ENCODE measurements around the gene ZIK1.

Gene ZIK1

DNA sequence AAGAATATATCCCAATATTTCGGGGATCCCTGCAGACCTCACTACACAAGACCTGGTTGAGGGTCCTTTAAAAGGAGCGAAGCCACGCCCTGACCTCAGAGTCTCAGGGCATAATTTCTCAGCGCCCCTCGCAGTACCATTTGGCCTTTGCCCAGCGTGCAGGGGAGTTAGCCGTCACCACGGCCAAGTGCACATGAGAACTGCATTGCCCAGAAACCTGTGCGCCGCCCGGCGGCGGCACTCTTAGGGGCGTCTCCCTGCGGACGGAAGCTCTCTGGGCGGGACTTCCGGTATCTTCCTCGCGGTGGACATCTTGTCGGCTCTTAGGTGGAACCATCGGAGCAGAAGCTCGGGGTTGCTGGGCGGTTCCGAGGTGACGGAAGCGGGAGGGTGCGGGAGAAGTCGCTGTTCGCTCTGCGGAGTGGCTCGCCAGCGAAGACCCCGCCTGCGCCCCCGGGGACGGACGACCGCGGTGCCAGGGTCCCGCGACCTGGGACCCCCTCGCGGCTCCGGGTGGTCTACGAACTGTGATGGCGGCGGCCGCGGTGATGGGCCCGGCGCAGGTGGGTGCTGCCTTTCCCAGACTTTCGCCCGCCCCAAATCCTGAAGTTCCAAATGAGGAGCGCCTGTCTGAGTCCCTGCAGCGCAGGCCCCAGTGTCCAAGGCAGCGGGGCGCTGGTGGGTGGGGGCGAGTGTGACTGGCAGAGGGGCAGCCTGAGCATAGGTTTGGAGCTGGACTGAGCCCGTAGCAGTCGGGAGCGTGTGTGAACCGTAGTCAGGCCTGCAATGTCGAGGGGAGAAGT, 30.2 kb downstream of the ZIK1 start, which contains the start of gene ZNF134:
ZNF134 (plus strand) TSS at position 302 of the 803 bp plus-strand sequence. CDS start 5,227 bp downstream, outside the sequence.
- DNase-seq: peak; percentile 82

DNA sequence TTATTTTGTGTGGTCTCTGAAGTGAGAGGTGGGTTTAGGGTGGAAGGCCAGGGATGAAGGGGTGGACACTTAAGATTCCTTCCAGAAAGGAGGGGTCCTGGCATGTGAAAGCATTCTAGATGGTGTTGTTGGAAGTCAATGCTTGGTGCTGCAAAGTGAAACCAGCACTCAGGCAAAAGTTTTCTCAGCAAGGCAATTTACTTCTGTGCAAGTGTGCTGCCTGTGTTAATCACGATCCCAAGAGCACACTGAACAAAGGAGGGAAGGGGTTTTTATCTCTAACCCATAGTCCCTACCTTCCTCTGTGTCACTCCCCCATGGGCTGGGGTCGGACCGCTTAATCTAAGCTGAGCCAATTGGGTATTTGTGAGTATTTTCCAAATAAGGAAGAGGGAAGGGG, 31.4 kb downstream of the ZIK1 start:
- no peak for DNase-seq

DNA sequence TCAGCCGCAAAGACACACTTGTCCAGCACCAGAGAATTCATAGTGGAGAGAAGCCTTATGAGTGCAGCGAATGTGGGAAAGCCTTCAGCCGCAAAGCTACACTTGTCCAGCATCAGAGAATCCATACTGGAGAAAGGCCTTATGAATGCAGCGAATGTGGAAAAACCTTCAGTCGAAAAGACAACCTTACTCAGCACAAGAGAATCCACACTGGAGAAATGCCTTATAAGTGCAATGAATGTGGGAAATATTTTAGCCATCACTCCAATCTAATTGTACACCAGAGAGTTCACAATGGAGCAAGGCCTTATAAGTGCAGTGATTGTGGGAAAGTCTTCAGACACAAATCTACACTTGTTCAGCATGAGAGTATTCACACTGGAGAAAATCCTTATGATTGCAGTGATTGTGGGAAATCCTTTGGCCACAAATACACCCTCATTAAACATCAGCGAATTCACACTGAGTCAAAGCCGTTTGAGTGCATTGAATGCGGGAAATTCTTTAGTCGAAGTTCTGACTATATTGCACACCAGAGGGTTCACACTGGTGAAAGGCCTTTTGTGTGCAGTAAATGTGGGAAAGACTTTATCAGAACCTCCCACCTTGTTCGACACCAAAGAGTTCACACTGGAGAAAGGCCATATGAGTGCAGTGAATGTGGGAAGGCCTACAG, 36.9 kb downstream of the ZIK1 start:
- no peak for DNase-seq

DNA sequence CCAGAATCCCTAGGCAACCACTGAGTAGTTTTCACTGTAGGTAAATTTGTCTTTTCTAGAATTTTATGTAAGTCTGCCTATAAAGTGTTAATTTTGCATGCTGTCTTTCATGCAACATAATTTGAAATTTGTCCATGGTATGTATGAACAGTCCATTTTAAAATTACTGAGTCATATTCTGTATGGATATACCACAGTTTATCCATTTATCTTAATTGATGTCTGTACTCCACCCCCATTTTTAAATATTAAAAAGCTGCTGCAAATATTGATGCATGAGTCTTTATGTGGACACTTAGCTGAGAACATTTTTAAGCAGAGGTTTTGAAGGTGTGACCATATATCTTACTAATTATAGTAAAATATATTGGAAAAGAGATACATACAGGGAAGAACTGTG, 39.1 kb downstream of the ZIK1 start:
- DNase-seq: no peak

DNA sequence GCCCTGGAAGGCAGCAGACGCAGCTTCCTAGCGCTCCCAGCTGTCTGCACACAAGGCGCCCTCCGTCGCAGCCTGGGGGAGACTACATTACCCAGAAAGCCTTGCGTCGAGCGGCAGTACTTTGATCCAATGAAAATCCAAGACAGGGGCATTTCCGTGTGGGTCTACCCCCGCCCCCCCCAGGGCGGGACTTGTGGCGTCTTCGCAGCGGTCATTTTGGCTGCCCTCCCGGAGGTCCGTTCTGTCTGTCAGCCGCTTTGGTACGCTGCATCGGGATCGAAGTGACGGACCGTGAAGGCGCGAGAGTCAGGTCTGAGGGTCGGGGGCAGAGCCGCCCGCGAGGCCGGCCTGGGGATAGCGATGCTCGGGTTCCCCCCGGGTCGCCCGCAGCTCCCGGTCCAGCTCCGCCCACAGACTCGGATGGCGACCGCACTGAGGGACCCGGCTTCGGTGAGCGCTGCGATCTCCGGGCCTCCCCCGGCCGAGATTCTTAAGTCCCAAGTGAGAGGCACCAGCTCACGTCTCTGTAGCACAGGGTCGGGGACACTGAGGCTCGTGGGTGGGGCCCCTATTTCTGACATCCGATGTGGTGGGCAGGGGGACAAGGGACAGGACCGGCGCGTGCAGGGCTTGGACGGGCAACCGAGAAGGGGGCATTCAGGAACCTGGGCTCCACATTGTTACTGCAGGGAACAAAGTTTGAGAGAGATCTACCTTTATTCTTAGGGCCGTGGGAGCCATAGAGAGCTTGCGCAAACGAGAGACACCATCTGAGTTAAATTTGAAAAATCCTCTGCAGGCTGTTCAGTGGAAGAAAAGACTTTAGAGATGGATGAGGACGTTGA, 49.3 kb downstream of the ZIK1 start, which contains the start of gene ZNF211:
ZNF211 (plus strand) TSS at position 182 of the 845 bp plus-strand sequence; CDS start at position 361, 179 bp downstream.
- DNase-seq: peak; percentile 84

DNA sequence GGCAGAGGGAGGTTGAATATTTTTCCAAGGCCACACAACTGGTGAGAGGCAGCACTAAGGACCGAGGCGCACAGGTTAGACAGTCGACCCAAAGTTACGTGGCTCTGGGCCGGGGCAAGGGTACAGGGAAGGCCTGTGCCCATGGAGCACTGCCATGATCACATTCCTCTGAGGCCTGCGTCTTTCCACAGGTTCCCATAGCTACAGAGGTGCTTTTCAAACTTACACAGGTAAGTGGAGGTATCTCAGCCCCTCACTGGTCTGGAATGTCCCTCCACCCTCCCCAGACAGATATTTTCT, 49.8 kb downstream of the ZIK1 start:
- DNase-seq: no peak

DNA sequence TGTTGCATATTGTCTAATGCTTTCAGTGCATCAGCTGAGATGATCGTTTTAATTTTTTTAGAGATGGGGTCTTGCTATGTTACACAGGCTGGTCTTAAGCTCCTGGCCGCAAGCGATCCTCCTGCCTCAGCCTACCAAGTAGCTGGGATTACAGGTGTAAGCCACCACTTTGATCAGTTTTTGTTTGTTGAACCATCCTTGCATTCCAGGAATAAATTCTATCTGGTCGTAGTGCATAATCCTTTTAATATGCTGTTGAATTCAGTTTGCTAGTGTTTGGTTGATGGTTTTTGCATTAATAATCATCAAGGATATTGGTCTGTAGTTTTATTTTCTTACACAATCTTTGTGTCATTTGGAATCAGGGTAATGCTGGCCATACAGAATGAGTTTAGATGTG, 53.4 kb downstream of the ZIK1 start:
- DNase-seq: no peak

DNA sequence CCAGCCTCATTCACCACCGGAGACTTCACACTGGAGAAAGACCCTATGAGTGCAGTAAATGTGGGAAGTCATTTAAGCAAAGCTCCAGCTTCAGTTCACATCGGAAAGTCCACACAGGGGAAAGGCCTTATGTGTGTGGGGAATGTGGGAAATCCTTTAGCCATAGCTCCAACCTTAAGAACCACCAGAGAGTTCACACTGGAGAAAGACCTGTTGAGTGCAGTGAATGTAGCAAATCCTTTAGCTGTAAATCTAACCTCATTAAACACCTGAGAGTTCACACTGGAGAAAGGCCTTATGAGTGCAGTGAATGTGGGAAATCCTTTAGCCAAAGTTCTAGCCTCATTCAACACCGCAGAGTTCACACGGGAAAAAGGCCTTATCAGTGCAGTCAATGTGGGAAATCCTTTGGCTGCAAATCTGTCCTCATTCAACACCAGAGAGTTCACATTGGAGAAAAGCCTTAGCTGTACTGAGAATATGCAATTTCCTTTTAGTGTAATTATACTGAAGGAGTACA, 57.8 kb downstream of the ZIK1 start:
- no peak for DNase-seq

DNA sequence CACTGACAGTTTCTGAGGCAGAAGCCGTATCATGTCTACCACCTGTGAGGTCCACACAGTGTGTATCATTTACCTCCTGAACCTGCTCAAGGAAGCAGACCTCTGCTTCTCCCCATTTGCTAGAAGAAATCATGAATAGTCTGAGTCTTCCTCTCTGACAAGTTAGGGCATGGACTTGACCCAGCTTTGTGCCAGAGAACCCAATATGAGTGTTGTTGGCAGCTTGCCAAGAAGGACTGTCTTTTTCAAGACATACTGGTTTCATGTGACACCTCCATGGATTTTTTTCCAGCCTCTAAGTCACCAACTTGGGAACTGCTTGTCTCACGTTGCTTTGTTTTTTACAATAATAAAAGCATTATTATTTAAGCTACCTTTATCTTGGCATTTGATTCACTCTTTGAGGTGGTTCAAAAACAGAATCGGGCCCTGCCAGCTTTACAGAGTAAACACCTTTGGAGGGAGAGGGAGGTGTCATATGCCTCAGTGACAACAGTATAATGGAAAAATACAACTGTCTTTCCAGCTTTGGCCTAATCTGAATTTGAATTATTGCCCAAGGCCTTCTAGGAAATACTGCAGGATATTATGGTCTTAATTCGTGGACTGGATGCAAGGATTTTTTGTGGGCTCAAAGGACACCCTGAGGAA, 58.6 kb downstream of the ZIK1 start:
- DNase-seq: no peak
